ENCODE results near the gene AOC2.

DNA sequence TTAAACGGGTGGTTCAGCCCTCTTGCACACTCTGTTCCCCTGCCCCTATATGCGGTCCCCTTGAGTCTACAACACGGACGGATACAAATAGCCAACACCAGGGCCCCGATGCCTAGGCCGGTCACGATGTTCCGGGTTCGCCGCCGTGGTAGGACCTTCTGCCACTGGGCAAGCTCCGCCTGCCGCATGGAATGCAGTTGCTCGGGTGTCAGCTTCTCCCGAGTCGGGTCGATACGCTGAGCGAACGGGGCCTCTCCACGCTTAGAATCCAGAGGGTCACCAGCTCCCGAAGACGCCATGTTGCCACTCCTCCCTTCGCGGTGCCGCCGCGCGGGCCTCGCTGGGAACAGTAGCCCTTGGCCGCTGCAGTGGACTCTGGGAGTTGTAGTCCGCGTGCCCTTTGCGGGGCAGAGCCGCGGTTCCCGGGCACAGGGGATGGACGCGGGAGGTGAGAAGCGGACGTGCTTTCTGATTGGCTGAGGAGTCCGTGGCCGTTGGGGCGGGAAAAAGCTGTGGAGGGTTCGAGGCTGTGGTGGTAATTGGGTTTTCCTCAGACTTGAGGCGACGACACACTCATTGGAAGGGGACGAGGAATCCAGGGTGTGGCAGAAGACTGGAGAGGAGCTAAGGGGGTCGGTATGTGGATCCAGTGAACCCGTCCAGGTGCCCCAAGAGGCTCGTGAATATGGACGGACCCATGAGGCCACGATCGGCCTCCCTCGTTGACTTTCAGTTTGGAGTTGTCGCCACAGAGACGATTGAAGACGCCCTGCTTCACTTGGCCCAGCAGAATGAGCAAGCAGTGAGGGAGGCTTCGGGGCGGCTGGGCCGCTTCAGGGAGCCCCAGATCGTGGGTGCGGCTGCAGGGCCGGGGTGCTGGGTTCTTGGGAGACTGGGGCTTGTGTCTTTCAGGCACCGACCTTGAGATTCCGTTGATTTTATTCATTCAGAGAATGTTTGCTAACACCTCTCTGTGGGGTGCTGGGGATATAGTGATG, 45.7 kb upstream of the AOC2 start, which contains the start of the genes CNTD1 and COA3:
- TF ChIP-seq EZH2 (IDR thresholded peaks at IDR 0.05; ENCODE audit: insufficient read depth, low read length) = no peak
- TF ChIP-seq, protein P1, sequence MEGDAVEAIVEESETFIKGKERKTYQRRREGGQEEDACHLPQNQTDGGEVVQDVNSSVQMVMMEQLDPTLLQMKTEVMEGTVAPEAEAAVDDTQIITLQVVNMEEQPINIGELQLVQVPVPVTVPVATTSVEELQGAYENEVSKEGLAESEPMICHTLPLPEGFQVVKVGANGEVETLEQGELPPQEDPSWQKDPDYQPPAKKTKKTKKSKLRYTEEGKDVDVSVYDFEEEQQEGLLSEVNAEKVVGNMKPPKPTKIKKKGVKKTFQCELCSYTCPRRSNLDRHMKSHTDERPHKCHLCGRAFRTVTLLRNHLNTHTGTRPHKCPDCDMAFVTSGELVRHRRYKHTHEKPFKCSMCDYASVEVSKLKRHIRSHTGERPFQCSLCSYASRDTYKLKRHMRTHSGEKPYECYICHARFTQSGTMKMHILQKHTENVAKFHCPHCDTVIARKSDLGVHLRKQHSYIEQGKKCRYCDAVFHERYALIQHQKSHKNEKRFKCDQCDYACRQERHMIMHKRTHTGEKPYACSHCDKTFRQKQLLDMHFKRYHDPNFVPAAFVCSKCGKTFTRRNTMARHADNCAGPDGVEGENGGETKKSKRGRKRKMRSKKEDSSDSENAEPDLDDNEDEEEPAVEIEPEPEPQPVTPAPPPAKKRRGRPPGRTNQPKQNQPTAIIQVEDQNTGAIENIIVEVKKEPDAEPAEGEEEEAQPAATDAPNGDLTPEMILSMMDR (IDR thresholded peaks at IDR 0.05; ENCODE audit: insufficient read depth, low read depth, low read length) = no peak
